Activated naive CD4-positive, alpha-beta T cell treated with anti-CD3 and anti-CD28 coated beads, Interleukin-2, amount 50 U/mL, for 72 hours (primary cell): ENCODE measurements around the gene FAM131C. TPM values are rescaled to one million over a fixed set of nuclear protein-coding genes. Genes with fewer than 3 reads are reported as not detected.

Source experiments
- ATAC-seq, 2 donors: fragments of 150-1000 bp; cut with Tn5 transposase; 2 replicates each; pipeline ENCODE4 v1.10.0; 2021; ENCODE audit warnings: mild to moderate bottlenecking in 2 of 2, moderate library complexity in 2 of 2
- DNase-seq, 2 donors: peaks; one replicate each; pipeline ENCODE4 v3.0.0; 2021 to 2022; ENCODE audit warnings: low spot score in 2 of 2
- H3K27ac Mint-ChIP-seq, 2 donors: one replicate each; pipeline ENCODE4 v1.8.0; 2022; ENCODE audit warnings: mild to moderate bottlenecking in 2 of 2, mixed read lengths in 2 of 2
- H3K36me3 Mint-ChIP-seq, 2 donors: one replicate each; pipeline ENCODE4 v1.8.0; 2022; ENCODE audit warnings: mixed read lengths in 2 of 2
- H3K9me3 Mint-ChIP-seq, 2 donors: one replicate each; pipeline ENCODE4 v1.8.0; 2022; ENCODE audit warnings: mixed read lengths in 2 of 2
- total RNA-seq, 2 donors: library from RNA; stranded (reverse); gene quantifications; one replicate each; pipeline ENCODE4 v1.2.3, GENCODE V29; 2022

Gene FAM131C
- total RNA-seq: 1 to 10 TPM in 1 of 2 donors, not detected in 1; 1.2 TPM

GRCh38 chr1:16073490-16074119 is at the start of gene FAM131C:
Gene FAM131C, minus strand, starts transcription at chr1:16073651. Its CDS starts 209 bp downstream, at chr1:16073442.
- H3K36me3 Mint-ChIP-seq: no peaks in the 10 kb centered on the region
- peak; percentile 68 to 70 for DNase-seq
- H3K9me3 Mint-ChIP-seq: no peaks in the 10 kb centered on the region
- peak; percentile 86 to 90 for ATAC-seq
- no peak within 1 kb of the TSS for H3K27ac Mint-ChIP-seq

GRCh38 chr1:16122916-16123315 is 49.5 kb upstream of the FAM131C start:
- H3K36me3 Mint-ChIP-seq: no peaks in the 10 kb centered on the region
- DNase-seq: no peak
- H3K27ac Mint-ChIP-seq: peak overlapping the region in 1 of 2 donors; percentile 45
- peak; percentile 75 to 85 for ATAC-seq
- no peaks in the 10 kb centered on the region for H3K9me3 Mint-ChIP-seq

GRCh38 chr1:16122350-16122881 is 49.0 kb upstream of the FAM131C start:
- no peak overlapping the region for H3K27ac Mint-ChIP-seq
- no peaks in the 10 kb centered on the region for H3K36me3 Mint-ChIP-seq
- DNase-seq (no peak), ATAC-seq (no peak)
- no peaks in the 10 kb centered on the region for H3K9me3 Mint-ChIP-seq

- Mint-ChIP-seq H3K9me3 (no peaks in the 10 kb centered on the region), H3K36me3 (no peaks in the 10 kb centered on the region), H3K27ac (no peak overlapping the region)
- DNase-seq (no peak), ATAC-seq (no peak)
Observed at GRCh38 chr1:16120940-16121410, 47.5 kb upstream of the FAM131C start.

GRCh38 chr1:16120407-16120806 is 47.0 kb upstream of the FAM131C start:
- ATAC-seq: no peak
- DNase-seq: no peak
- no peaks in the 10 kb centered on the region for H3K9me3 Mint-ChIP-seq
- no peaks in the 10 kb centered on the region for H3K36me3 Mint-ChIP-seq
- no peak overlapping the region for H3K27ac Mint-ChIP-seq

- no peak overlapping the region for H3K27ac Mint-ChIP-seq
- no peaks in the 10 kb centered on the region for H3K36me3 Mint-ChIP-seq
- H3K9me3 Mint-ChIP-seq: no peaks in the 10 kb centered on the region
- DNase-seq: no peak
- no peak for ATAC-seq
Observed at GRCh38 chr1:16119926-16120325, 46.5 kb upstream of the FAM131C start.

- Mint-ChIP-seq H3K9me3 (no peaks in the 10 kb centered on the region), H3K27ac (no peak overlapping the region), H3K36me3 (no peaks in the 10 kb centered on the region)
- ATAC-seq (no peak), DNase-seq (no peak)
Observed at GRCh38 chr1:16119504-16119903, 46.1 kb upstream of the FAM131C start.

GRCh38 chr1:16118706-16119105 is 45.3 kb upstream of the FAM131C start:
- DNase-seq (no peak), ATAC-seq (no peak)
- no peaks in the 10 kb centered on the region for H3K9me3 Mint-ChIP-seq
- H3K27ac Mint-ChIP-seq: peak overlapping the region in 1 of 2 donors; percentile 22
- H3K36me3 Mint-ChIP-seq: no peaks in the 10 kb centered on the region

- H3K27ac Mint-ChIP-seq: no peak overlapping the region
- ATAC-seq: no peak
- no peak for DNase-seq
- H3K9me3 Mint-ChIP-seq: no peaks in the 10 kb centered on the region
- no peaks in the 10 kb centered on the region for H3K36me3 Mint-ChIP-seq
Observed at GRCh38 chr1:16117936-16118335, 44.5 kb upstream of the FAM131C start.

GRCh38 chr1:16117369-16117768 is 43.9 kb upstream of the FAM131C start:
- no peaks in the 10 kb centered on the region for H3K36me3 Mint-ChIP-seq
- no peak for ATAC-seq
- no peak overlapping the region for H3K27ac Mint-ChIP-seq
- H3K9me3 Mint-ChIP-seq: no peaks in the 10 kb centered on the region
- DNase-seq: no peak

GRCh38 chr1:16116625-16117024 is 43.2 kb upstream of the FAM131C start:
- Mint-ChIP-seq H3K9me3 (no peaks in the 10 kb centered on the region), H3K27ac (peak overlapping the region in 1 of 2 donors; percentile 15), H3K36me3 (no peaks in the 10 kb centered on the region)
- ATAC-seq (no peak), DNase-seq (no peak)

GRCh38 chr1:16116002-16116401 is 42.6 kb upstream of the FAM131C start:
- Mint-ChIP-seq H3K36me3 (no peaks in the 10 kb centered on the region), H3K9me3 (no peaks in the 10 kb centered on the region), H3K27ac (no peak overlapping the region)
- DNase-seq (no peak), ATAC-seq (no peak)

GRCh38 chr1:16115468-16115983 is 42.1 kb upstream of the FAM131C start:
- no peak for ATAC-seq
- no peak for DNase-seq
- Mint-ChIP-seq H3K27ac (no peak overlapping the region), H3K9me3 (no peaks in the 10 kb centered on the region), H3K36me3 (no peaks in the 10 kb centered on the region)

- no peaks in the 10 kb centered on the region for H3K9me3 Mint-ChIP-seq
- DNase-seq: no peak
- no peak for ATAC-seq
- no peaks in the 10 kb centered on the region for H3K36me3 Mint-ChIP-seq
- no peak overlapping the region for H3K27ac Mint-ChIP-seq
Observed at GRCh38 chr1:16114527-16115467, 41.3 kb upstream of the FAM131C start.

- DNase-seq: no peak
- H3K27ac Mint-ChIP-seq: no peak overlapping the region
- H3K9me3 Mint-ChIP-seq: peaks cover 4 to 5% of the 10 kb centered on the region in 2 donors
- no peak for ATAC-seq
- H3K36me3 Mint-ChIP-seq: peaks cover 6 to 7% of the 10 kb centered on the region in 2 donors
Observed at GRCh38 chr1:16112596-16113555, 39.4 kb upstream of the FAM131C start.
